ENCODE data around the gene RSAD1.

RSAD1 gene

GRCh38 chr17:50457621-50458020 is 21.0 kb upstream of the RSAD1 start:
- DNase-seq (ENCODE audit: insufficient read length, low spot score) = no peak
- FAIRE-seq = no peak

- no peak for DNase-seq (ENCODE audit: insufficient read length, low spot score)
Measured at GRCh38 chr17:50458270-50458669, 20.4 kb upstream of the RSAD1 start.

GRCh38 chr17:50458701-50459676 is 19.7 kb upstream of the RSAD1 start:
- FAIRE-seq (no peak), DNase-seq (ENCODE audit: insufficient read length, low spot score) (no peak)

More at GRCh38 chr17:50458270-50458669, 20.4 kb upstream of the RSAD1 start:
- no peak for FAIRE-seq

GRCh38 chr17:50459756-50460155 is 18.9 kb upstream of the RSAD1 start:
- FAIRE-seq (no peak), DNase-seq (ENCODE audit: insufficient read length, low spot score) (no peak)

- FAIRE-seq = no peak
- DNase-seq (ENCODE audit: insufficient read length, low spot score) = no peak
Measured at GRCh38 chr17:50460831-50461526, 17.7 kb upstream of the RSAD1 start.

- DNase-seq (ENCODE audit: insufficient read length, low spot score) (no peak), FAIRE-seq (no peak)
Measured at GRCh38 chr17:50461550-50462132, 17.0 kb upstream of the RSAD1 start.

GRCh38 chr17:50462446-50462845 is 16.2 kb upstream of the RSAD1 start:
- no peak for FAIRE-seq
- DNase-seq (ENCODE audit: insufficient read length, low spot score) = no peak

GRCh38 chr17:50464121-50464520 is 14.5 kb upstream of the RSAD1 start:
- FAIRE-seq = no peak

GRCh38 chr17:50464736-50465135 is 13.9 kb upstream of the RSAD1 start:
- DNase-seq (ENCODE audit: insufficient read length, low spot score) = no peak
- no peak for FAIRE-seq

More at GRCh38 chr17:50464121-50464520, 14.5 kb upstream of the RSAD1 start:
- DNase-seq (ENCODE audit: insufficient read length, low spot score) = no peak

- FAIRE-seq (no peak), DNase-seq (ENCODE audit: insufficient read length, low spot score) (no peak)
Measured at GRCh38 chr17:50465171-50465570, 13.5 kb upstream of the RSAD1 start.

- FAIRE-seq = no peak
Measured at GRCh38 chr17:50465635-50466034, 13.0 kb upstream of the RSAD1 start.

GRCh38 chr17:50466371-50467113 is 12.1 kb upstream of the RSAD1 start:
- FAIRE-seq = no peak

More at GRCh38 chr17:50465635-50466034, 13.0 kb upstream of the RSAD1 start:
- DNase-seq (ENCODE audit: insufficient read length, low spot score) = no peak

GRCh38 chr17:50467114-50467854 is 11.4 kb upstream of the RSAD1 start:
- FAIRE-seq = no peak
- DNase-seq (ENCODE audit: insufficient read length, low spot score) = no peak

More at GRCh38 chr17:50466371-50467113, 12.1 kb upstream of the RSAD1 start:
- DNase-seq (ENCODE audit: insufficient read length, low spot score) = no peak

- DNase-seq (ENCODE audit: insufficient read length, low spot score) = no peak
- no peak for FAIRE-seq
Measured at GRCh38 chr17:50467855-50468303, 10.8 kb upstream of the RSAD1 start.

GRCh38 chr17:50468304-50469207 is 10.1 kb upstream of the RSAD1 start, which contains the start of gene CHAD:
Gene CHAD, minus strand, starts transcription at chr17:50468880. Its CDS starts 67 bp downstream, at chr17:50468813.
- FAIRE-seq = no peak
- no peak for DNase-seq (ENCODE audit: insufficient read length, low spot score)

GRCh38 chr17:50469208-50469605 is 9.5 kb upstream of the RSAD1 start:
- DNase-seq (ENCODE audit: insufficient read length, low spot score) = no peak
- FAIRE-seq = no peak

- DNase-seq (ENCODE audit: insufficient read length, low spot score) (no peak), FAIRE-seq (no peak)
Measured at GRCh38 chr17:50469671-50470305, 8.9 kb upstream of the RSAD1 start.

- DNase-seq (ENCODE audit: insufficient read length, low spot score) = no peak
Measured at GRCh38 chr17:50470426-50470825, 8.2 kb upstream of the RSAD1 start.

More at GRCh38 chr17:50470426-50470825, 8.2 kb upstream of the RSAD1 start:
- FAIRE-seq = no peak

All from GM19239 (cell line).